ENCODE measurements around the gene PRR4. TPM values are rescaled to one million over a fixed set of nuclear protein-coding genes. Genes with fewer than 3 reads are reported as not detected.

The PRR4 gene
- total RNA-seq, 1 donor from 2014 or later, result 1.8 TPM

GRCh38 chr12:10810068-10810467, 39.2 kb downstream of the PRR4 start, which contains the start of gene TAS2R9:
Gene TAS2R9, minus strand, starts transcription at chr12:10810168. Its CDS starts 93 bp downstream, at chr12:10810075.
- intact Hi-C loops (cut with DNase I), result no loop called here
- DNase-seq (ENCODE audit: missing footprints) (no peak), ATAC-seq (no peak)

GRCh38 chr12:10807186-10807585, 42.1 kb downstream of the PRR4 start, which contains the start of gene TAS2R8:
Gene TAS2R8, minus strand, starts transcription at chr12:10807286. Its CDS starts 306 bp downstream, at chr12:10806980.
- intact Hi-C loops (cut with DNase I), result no loop called here
- DNase-seq (ENCODE audit: missing footprints) (no peak), ATAC-seq (no peak)

- intact Hi-C loops (cut with DNase I), result no loop called here
- no peak for ATAC-seq
- DNase-seq (ENCODE audit: missing footprints), result no peak
Measured at GRCh38 chr12:10802587-10802986, 46.7 kb downstream of the PRR4 start, which contains the start of gene TAS2R7. Gene TAS2R7, minus strand, starts transcription at chr12:10802627. Its CDS starts 57 bp downstream, at chr12:10802570.

GRCh38 chr12:10801741-10802140, 47.5 kb downstream of the PRR4 start:
- DNase-seq (ENCODE audit: missing footprints) (no peak), ATAC-seq (no peak)
- intact Hi-C loops (cut with DNase I), result no loop called here

Other genes starting within 250 kb of the PRR4 start
- 14.8 TPM for gene MAGOHB, start 235.9 kb downstream of the PRR4 start, total RNA-seq
- gene STYK1, start 175.4 kb downstream of the PRR4 start, total RNA-seq, result not detected
- 594 TPM for gene YBX3, start 126.2 kb downstream of the PRR4 start, total RNA-seq
- gene TAS2R7, start 46.8 kb downstream of the PRR4 start, total RNA-seq, result not detected
- not detected for gene TAS2R8, start 42.2 kb downstream of the PRR4 start, total RNA-seq
- not detected for gene TAS2R9, start 39.3 kb downstream of the PRR4 start, total RNA-seq
- not detected for gene TAS2R10, start 23.1 kb downstream of the PRR4 start, total RNA-seq
- 4.2 TPM for gene PRH1, start 34.8 kb upstream of the PRR4 start, total RNA-seq
- gene TAS2R13, start 60.1 kb upstream of the PRR4 start, total RNA-seq, result 0.43 TPM
- gene PRH2, start 79.8 kb upstream of the PRR4 start, total RNA-seq, result not detected
- gene TAS2R14, start 89.8 kb upstream of the PRR4 start, total RNA-seq, result 0.38 TPM
- not detected for gene TAS2R50, start 137.4 kb upstream of the PRR4 start, total RNA-seq
- gene TAS2R20, start 148.8 kb upstream of the PRR4 start, total RNA-seq, result 0.46 TPM
- 0.49 TPM for gene TAS2R19, start 173.1 kb upstream of the PRR4 start, total RNA-seq
- gene TAS2R31, start 181.9 kb upstream of the PRR4 start, total RNA-seq, result 0.41 TPM
- 0.43 TPM for gene TAS2R46, start 212.8 kb upstream of the PRR4 start, total RNA-seq
- not detected for gene TAS2R43, start 242.8 kb upstream of the PRR4 start, total RNA-seq

All from Right ventricle myocardium inferior (tissue), 1 donor.